Fibroblast of peridontal ligament (primary cell): ENCODE measurements around the gene NOA1.
A peak's percentile ranks its signal among the peaks of the same experiment; 100 is the strongest.
"Not testable (repeated sequence)": the region's sequence is repeated elsewhere in the genome, so short reads cannot be mapped to it uniquely, and the experiment has no call there.

Experiments used
- DNase-seq: peaks from one replicate; pipeline ENCODE4 v3.0.0-alpha.2; 2010; ENCODE audit errors: extremely low read depth

Gene NOA1

GRCh38 chr4:56958111-56958517 is 19.3 kb downstream of the NOA1 start:
- DNase-seq: peak; percentile 99

DNA sequence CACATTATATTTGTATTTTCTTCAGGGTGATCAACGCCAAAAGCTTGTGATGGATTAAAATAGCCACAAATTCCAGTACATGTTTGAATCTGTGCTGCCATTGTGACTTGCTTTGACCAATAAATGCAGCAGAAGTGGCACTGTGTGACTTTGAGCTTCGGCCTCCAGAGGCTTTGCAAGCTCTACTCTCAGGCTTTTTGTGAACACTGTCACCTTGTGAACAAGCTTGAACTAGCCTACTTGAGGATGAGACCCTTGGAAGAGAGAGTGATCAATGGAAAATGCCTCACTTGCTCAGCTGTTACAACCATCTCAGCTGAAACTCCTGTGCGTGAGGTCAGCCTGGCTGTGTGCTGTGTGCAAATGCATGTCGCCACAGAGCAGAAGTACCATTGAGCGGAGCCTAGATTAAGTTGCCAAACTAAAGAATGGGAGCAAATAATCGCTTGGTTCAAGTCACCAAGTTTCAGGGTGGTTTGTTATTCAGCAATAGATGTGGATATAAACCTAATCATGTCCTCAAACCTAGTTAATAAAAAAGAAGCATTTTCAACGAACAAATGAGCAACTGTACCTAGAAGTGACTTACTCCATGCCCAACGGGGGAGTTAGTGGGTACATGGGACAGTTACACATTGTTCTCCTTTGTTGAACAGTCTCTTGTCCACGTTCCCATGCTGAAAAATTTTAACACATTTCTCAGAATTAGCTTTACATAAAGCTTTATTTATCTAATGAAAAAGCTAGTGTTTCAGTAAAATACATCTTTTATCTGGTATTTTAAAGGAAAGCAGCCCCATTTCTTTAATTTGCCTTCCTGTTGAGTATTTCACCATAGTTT is 23.5 kb downstream of the NOA1 start:
- DNase-seq: no peak

DNA sequence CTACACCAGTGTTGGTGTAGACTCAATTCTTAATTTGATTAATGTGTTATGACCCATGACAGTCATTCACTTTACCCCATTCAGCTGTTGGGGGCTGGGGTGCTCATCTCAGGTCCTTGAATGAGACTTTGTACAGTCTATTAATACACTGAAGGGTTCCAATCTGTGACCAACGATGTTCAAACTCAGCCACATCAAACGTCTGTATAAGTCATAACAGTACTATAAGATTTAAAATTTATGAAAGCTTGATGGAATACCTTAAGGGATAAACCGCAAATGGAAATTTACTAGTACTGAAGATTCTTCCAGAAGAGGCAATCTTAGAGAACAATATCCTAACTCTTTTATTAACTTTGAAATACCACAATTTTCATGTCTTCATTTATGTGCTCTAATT is 36.0 kb downstream of the NOA1 start:
- DNase-seq: no peak

DNA sequence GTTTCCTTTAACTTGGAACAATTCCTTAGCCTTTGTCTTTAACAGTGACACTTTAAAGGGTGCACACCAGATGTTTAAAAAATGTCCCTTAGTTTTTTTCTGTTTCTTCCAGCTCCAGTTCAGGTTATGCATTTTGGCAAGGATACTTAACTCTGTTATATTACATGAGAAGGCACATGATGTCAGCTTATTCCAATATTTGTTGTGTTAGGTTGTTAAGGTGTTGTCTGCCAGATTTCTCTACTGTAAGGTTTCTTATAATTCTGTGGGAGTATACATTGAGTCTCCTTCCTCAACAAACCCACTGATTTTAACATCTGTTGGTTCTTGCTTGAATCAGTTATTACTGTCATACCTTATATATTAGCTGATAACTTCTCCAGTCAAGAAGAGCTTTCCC is 36.4 kb downstream of the NOA1 start:
- DNase-seq: no peak

DNA sequence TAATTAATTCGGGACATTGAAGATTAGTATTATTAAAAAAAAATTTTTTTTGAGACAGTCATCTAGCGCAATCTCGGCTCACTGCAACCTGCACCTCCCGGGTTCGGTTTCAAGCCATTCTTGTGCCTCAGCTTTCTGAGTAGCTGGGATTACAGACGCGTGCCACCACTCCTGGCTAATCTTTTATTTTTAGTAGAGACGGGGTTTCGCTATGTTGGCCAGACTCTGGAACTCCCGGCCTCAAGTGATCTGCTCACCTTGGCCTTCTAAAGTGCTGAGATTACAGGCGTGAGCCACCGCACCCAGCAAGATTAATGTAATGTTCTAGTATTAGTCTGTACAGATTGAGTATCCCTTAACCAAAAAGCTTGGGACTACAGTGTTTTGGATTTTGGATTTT is 37.0 kb downstream of the NOA1 start:
- DNase-seq: no peak

GRCh38 chr4:56939826-56940225 is 37.6 kb downstream of the NOA1 start:
- not testable (repeated sequence) for DNase-seq

- peak; percentile 76 for DNase-seq
These were observed 40.1 kb downstream of the NOA1 start for GRCh38 chr4:56937262-56937661.

GRCh38 chr4:56931924-56932323 is 45.5 kb downstream of the NOA1 start:
- DNase-seq: no peak

- no peak for DNase-seq
These were observed 46.8 kb downstream of the NOA1 start for GRCh38 chr4:56930638-56931037.

GRCh38 chr4:56927196-56927595 is 50.2 kb downstream of the NOA1 start:
- no peak for DNase-seq

- not testable (repeated sequence) for DNase-seq
These were observed 62.4 kb downstream of the NOA1 start for GRCh38 chr4:56914977-56915376.

DNA sequence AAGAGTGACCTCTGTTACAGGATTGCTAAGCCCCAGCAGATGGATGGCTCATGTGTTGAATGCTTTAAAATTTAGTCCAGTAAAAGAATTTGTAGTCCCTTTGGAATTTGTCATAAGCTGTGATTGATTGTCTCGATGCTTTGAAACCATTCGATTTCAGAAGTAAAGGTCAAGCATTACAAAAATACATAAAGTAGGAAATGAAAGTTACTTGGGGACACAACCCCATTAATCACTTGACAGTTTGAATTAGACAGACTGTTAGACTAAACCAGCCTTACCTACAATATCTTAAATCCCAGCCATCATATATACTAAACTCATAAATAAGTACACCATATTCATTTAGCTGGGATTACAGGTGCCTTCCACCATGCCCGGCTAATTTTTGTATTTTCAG is 63.1 kb downstream of the NOA1 start:
- DNase-seq: no peak
